Measurements from ENCODE around the gene SH2D4B.

SH2D4B gene

DNA sequence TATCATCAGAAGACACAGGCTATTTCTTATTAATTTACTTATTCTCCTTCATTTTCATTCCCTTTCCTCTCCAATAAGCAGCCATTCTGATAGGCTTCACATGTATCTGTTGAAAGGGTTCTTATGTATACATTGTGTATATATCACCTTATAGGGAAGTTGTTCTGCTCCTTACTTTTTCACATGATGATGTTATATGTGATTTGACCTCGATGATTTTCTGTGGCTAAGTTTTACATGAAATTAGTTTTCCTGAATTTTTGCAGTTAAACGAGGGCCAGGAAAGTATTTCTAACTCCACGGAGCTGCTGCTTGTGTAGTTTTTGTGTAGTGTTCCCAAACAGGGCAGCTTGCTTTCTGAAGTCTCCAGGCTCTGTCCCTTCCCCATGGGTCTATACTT is 84.5 kb downstream of the SH2D4B start:
- TF ChIP-seq, protein P1, sequence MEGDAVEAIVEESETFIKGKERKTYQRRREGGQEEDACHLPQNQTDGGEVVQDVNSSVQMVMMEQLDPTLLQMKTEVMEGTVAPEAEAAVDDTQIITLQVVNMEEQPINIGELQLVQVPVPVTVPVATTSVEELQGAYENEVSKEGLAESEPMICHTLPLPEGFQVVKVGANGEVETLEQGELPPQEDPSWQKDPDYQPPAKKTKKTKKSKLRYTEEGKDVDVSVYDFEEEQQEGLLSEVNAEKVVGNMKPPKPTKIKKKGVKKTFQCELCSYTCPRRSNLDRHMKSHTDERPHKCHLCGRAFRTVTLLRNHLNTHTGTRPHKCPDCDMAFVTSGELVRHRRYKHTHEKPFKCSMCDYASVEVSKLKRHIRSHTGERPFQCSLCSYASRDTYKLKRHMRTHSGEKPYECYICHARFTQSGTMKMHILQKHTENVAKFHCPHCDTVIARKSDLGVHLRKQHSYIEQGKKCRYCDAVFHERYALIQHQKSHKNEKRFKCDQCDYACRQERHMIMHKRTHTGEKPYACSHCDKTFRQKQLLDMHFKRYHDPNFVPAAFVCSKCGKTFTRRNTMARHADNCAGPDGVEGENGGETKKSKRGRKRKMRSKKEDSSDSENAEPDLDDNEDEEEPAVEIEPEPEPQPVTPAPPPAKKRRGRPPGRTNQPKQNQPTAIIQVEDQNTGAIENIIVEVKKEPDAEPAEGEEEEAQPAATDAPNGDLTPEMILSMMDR (IDR thresholded peaks at IDR 0.05; ENCODE audit: extremely low read depth, insufficient read depth, missing control alignments): no peak
- no peak for DNase-seq (ENCODE audit: low spot score)
- in situ Hi-C loops (cut with MboI; ENCODE audit: low pct_unique_long_range_greater_than_20kb, low sequenced_read_pairs, unreplicated experiment): no loop called here

DNA sequence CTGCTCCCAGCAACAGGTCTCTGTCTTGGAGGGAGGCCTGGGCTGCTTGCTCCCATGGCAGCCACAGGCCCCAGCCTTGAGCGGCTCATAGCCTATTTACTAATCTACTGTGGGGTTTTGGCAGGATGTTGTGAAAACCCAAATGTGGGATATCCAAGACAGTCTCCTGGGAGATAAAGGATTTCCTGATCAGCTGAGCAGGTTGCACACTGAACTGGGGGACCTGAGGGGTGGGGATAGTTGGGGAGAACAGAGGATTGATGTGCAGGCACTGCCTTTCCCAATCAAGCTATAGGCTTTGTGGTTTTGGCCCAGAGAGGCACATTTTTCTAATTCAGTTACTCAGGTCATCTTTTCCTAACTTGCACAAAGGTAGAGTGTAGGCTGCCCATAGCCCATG is 92.6 kb downstream of the SH2D4B start:
- in situ Hi-C loops (cut with MboI; ENCODE audit: low pct_unique_long_range_greater_than_20kb, low sequenced_read_pairs, unreplicated experiment): no loop called here
- DNase-seq (ENCODE audit: low spot score): no peak
- TF ChIP-seq, protein P1 (IDR thresholded peaks at IDR 0.05; ENCODE audit: extremely low read depth, insufficient read depth, missing control alignments): no peak

DNA sequence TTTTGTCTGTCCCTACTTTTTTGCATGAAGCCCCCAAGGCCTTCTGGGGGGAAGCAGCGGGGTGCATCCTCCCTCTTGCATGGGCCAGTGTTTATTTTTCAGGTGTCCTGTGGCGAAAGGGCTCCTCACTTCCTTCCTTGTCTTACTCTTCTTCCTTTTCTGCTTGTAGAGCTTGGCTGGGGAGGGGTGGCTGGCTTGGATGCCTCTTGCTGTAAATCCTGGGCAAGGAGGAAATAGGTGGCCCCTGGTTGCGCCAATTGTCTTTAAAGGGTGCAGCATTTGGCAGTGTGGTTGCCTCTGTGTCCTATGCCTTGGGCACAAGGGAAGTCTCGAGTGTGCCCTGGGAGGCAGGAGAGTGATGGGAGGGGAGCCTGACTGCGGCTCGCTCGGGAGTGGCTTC is 95.0 kb downstream of the SH2D4B start:
- TF ChIP-seq, protein P1 (IDR thresholded peaks at IDR 0.05; ENCODE audit: extremely low read depth, insufficient read depth, missing control alignments): no peak
- in situ Hi-C loops (cut with MboI; ENCODE audit: low pct_unique_long_range_greater_than_20kb, low sequenced_read_pairs, unreplicated experiment): no loop called here
- no peak for DNase-seq (ENCODE audit: low spot score)

DNA sequence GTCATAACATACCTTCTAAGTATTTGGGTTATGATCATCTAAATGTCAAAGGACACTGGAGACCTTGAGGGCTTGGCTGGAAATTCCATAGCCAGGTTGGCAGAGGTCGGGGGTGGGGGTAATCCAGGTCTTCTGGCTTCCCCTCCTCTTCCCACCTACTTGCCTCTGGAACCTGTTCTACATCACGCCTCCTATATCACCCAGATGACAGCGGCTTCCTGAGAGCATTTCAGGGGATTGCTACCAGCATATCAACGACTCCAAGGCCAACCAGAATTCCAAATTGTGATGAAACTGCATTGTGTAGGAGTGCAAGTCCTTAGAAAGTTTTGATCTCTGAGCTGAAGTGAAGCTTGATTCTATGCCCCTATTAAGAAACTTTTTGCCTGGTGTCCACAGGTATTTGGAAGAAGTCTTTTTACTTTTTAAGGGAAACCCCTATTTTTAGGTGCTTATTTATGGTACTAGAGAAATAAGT is 95.7 kb downstream of the SH2D4B start:
- DNase-seq (ENCODE audit: low spot score): no peak

DNA sequence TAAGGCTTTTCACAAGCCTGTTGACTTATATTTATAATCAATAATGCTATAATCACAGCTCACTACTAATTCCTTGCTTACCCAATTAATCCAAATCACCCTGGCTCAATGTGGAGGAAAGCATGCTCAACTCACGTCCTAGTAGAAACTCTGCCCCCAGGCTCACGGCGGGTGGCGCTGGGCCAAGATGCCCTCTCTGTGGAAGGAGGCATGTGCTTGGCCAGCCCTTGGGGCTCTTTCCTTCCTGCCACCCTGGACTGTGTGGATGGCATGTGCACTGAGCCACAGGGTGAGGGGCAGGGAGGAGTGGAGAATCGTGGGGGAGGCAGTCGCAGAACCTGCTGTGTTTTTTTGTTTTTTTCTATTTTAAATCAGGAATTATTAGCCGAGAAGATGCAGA is 96.2 kb downstream of the SH2D4B start:
- TF ChIP-seq, protein P1 (IDR thresholded peaks at IDR 0.05; ENCODE audit: extremely low read depth, insufficient read depth, missing control alignments): no peak
- in situ Hi-C loops (cut with MboI; ENCODE audit: low pct_unique_long_range_greater_than_20kb, low sequenced_read_pairs, unreplicated experiment): no loop called here
- DNase-seq (ENCODE audit: low spot score): no peak

More for the DNA sequence above, 95.7 kb downstream of the SH2D4B start:
- TF ChIP-seq, protein P1 (IDR thresholded peaks at IDR 0.05; ENCODE audit: extremely low read depth, insufficient read depth, missing control alignments): no peak
- in situ Hi-C loops (cut with MboI; ENCODE audit: low pct_unique_long_range_greater_than_20kb, low sequenced_read_pairs, unreplicated experiment): no loop called here

DNA sequence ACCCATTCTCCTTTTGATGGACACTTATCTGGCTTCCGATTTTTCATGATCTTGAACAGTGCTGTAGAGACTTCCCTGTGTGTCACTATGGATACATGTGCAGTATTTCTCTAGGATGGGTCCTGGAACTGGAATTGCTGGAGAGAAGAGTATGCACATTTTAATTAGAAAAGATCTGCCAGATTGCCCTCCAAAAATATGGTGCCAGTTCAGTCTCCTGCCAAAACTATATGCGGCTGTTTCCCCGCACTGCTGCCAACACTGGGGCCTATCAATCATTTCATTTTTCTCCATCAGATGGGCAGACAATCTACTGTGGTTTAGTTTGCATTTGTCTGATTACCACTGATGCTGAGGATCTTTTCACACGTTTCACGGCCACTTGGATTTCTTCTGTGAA is 105.0 kb downstream of the SH2D4B start:
- in situ Hi-C loops (cut with MboI; ENCODE audit: low pct_unique_long_range_greater_than_20kb, low sequenced_read_pairs, unreplicated experiment): no loop called here
- TF ChIP-seq, protein P1 (IDR thresholded peaks at IDR 0.05; ENCODE audit: extremely low read depth, insufficient read depth, missing control alignments): no peak
- DNase-seq (ENCODE audit: low spot score): no peak

DNA sequence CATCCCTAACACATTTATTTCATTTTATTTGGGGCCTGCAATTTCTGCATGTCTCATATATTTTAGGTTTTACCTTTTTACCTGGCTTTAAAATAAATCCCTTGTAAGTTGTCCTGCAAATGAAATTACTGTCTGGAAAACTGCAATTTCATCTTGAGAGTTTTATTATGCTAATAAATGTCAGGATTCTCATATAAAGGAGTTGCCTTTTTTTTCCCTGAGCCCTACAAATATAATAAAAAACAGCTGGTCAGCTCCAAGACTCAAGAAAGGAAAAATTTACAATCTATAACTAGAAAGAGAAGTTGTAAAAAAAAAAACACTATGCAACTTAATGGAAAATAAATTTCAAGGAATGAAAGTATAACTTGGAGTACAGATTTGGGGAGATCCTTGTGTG is 108.7 kb downstream of the SH2D4B start:
- in situ Hi-C loops (cut with MboI; ENCODE audit: low pct_unique_long_range_greater_than_20kb, low sequenced_read_pairs, unreplicated experiment): no loop called here
- TF ChIP-seq, protein P1 (IDR thresholded peaks at IDR 0.05; ENCODE audit: extremely low read depth, insufficient read depth, missing control alignments): no peak
- no peak for DNase-seq (ENCODE audit: low spot score)
